Cardiac septum (tissue), 1 donor: ENCODE measurements around the gene BLM. TPM values are rescaled to one million over a fixed set of nuclear protein-coding genes. Genes with fewer than 3 reads are reported as not detected.

ENCODE experiments used
- DNase-seq: peaks from one replicate; pipeline ENCODE4 v3.0.0-alpha.2; 2020; ENCODE audit warnings: low spot score
- intact Hi-C: fragments of 100-400 bp; cut with DNase I; formaldehyde crosslinking; loops from one replicate; pipeline ENCODE4 v1.14.0; 2022
- total RNA-seq: library from RNA; stranded (reverse); fragmentation: NEBNext Ultra II Directional; extraction: Animal tissue kit (Norgen Biotek cat#: 25700); gene quantifications from one replicate; pipeline ENCODE4 v1.2.1, GENCODE V29; 2021
- donor health status: DM: no; HTN: no; CAD: no.

Gene BLM
- total RNA-seq, 1 donor from 2014 or later: 0.75 TPM

- intact Hi-C loops: no loop called here
- DNase-seq: no peak
These were observed 48.8 kb downstream of the BLM start for GRCh38 chr15:90765966-90766365.

GRCh38 chr15:90769375-90769774, 52.2 kb downstream of the BLM start:
- no peak for DNase-seq
- intact Hi-C loops: no loop called here

- DNase-seq: no peak
- intact Hi-C loops: no loop called here
These were observed 56.3 kb downstream of the BLM start for GRCh38 chr15:90773485-90773884.

DNA sequence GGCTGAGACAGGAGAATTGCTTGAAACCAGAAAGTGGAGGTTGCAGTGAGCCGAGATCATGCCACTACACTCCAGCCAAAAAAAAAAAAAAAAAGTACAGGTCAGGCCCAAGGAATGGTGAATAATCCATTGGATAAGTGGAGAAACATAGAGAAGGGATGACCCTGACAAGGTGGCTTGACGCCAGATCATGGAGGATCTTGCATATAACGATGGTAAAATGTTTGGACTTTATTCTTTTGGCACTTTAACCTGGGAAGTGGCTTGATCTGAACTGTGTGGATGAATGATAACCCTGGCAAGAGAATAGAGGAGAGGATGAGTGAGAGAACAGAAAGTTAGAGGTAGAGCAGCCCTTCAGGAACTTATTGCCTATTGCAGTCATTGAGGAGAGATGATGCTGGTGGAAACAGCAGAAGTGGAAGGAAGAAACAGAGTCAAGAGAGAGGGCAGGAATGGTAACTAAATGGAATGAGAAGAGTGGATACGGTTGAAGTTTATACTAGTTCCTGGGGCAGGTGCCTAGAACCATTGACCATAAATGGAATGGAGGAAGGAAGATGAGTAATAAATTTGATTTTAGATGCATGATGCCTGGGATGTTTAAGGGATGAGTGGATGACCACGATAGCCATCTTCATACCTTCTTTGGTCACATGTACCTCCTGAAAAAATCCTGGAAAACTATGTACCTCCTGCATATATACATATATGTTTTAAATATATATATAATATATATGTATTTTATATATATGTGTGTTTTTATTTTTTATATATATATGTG, 57.8 kb downstream of the BLM start:
- intact Hi-C loops: no loop called here
- no peak for DNase-seq

- DNase-seq: no peak
- intact Hi-C loops: no loop called here
These were observed 63.8 kb downstream of the BLM start for GRCh38 chr15:90780916-90781315.

DNA sequence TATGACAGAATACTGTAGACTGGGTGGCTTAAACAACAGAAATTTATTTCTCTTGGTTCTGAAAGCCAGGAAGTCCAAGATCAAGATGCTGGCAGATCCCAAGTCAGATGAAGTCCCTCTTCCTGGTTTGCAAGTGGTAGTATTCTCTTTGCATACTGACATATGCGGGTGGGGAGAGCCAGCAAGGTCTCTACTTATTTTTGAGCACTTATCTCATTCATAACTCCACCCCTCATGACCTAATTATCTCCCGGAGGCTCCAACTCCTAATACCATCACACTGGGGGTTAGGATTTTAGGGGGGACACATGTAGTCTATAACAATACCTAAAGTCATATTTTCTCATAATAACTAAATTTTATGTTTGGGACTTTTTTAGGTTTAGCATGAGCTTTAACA, 65.3 kb downstream of the BLM start:
- intact Hi-C loops: no loop called here
- DNase-seq: no peak

DNA sequence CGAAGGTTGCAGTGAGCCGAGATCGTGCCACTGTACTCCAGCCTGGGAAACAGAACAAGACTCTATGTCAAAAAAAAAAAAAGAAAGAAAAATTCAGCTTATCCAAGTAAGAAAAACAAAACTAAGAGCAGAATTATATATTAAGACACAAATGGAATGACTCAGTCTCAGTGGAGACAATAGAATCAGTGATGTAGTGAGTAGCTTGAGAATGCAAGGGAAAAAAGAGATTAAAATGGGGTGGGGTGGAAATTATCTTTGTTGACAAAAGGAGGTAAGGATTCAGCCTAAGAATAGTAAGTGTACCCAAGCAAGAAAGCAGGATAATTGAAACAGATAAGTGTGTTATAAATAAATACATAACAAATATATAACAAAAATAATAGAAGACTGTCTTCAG, 70.7 kb downstream of the BLM start:
- DNase-seq: no peak
- intact Hi-C loops: no loop called here

DNA sequence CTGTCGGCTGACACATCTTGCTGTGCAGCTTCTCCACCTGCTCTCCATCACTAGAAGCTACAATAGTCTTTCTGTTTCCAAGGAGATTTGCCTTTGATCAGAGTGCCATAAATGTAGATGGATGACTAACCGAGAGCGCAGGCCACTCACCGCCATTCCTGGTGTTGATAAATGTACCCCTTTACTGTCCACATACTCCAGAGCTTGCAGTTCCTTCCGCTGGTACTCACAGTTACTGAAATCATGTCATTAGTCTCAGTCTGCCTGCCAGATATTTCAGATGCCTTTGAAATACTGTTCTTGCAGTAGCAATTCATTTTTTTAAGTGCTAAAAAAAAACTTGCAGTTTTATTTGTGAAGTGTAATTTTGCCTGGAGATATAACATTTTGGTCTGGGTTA, 72.3 kb downstream of the BLM start:
- intact Hi-C loops: no loop called here
- DNase-seq: no peak

DNA sequence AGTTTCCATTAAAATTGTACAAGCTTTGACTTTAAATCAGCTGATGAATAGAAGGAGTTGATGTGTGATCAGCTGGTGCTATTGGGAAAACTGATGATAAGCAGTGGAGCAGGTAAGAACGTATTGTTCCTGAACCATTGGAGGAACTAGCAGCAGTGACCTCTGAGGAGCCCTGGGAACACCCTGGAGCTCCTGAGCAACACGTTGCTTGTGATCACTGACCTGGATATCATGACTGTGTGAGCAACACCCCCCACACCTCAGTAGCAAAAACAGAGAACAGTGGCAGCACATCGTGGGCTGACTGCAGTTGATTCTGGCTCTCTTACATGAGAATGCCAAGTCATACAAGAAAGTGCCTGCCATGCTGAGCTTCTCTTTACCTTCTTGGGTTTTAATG, 72.9 kb downstream of the BLM start:
- DNase-seq: no peak
- intact Hi-C loops: no loop called here

- intact Hi-C loops: no loop called here
- DNase-seq: no peak
These were observed 73.4 kb downstream of the BLM start for GRCh38 chr15:90790561-90790960.

GRCh38 chr15:90794538-90794937, 77.4 kb downstream of the BLM start:
- intact Hi-C loops: no loop called here

GRCh38 chr15:90799639-90800170, 82.6 kb downstream of the BLM start:
- intact Hi-C loops: no loop called here
- DNase-seq: no peak

More at GRCh38 chr15:90794538-90794937, 77.4 kb downstream of the BLM start:
- DNase-seq: no peak

GRCh38 chr15:90801803-90802202, 84.7 kb downstream of the BLM start:
- no peak for DNase-seq
- intact Hi-C loops: no loop called here

GRCh38 chr15:90807074-90807785, 90.1 kb downstream of the BLM start:
- intact Hi-C loops: no loop called here
- no peak for DNase-seq

DNA sequence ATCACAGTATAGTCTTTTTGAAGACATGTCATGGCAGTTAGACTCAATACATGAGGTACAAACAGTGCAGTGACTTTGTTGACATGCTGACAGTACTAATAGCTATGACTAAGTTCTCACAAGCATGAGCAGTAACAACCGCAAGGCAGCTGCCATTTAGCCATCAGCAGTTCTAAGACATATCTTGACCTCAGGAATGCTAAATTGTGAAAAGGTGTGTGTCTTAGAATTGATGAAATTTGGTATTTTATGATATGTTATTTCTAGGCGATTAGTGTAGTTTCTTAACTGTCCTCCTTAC, 90.6 kb downstream of the BLM start:
- DNase-seq: no peak
- intact Hi-C loops: no loop called here

DNA sequence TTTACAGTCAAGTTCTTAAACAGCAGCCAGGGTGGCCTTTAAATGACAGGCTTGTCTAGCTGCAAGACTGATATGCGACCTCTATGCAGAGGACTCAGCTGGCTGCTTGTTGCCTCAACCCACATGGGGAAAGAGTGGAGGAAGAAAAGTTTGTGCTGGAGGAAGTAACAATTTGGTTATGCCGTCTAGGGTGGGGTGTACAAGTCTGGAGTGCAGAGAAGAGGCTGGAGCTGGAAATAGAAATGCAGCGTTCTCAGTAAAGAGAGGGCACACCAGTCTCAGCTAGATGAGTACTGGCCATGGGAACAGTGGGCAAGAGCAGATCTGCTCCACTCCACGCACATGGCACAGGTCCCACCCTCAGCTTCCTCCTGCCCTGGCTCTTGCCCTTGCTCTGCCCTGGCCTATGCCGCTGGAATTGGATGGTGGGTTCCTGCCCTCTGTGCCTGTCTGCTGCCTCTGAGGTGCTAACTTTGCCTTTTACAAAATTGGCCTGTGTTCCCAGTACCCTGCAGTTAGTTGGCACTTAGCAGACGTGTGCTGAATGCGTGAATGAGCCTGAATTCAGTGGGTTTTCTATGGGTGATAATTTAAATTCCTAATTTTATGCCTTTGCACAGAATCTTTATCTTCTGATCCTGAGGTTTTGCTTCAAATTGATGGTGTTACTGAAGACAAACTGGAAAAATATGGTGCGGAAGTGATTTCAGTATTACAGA, 91.5 kb downstream of the BLM start:
- DNase-seq: no peak
- intact Hi-C loops: no loop called here

- intact Hi-C loops: no loop called here
- no peak for DNase-seq
These were observed 92.4 kb downstream of the BLM start for GRCh38 chr15:90809536-90809935.

DNA sequence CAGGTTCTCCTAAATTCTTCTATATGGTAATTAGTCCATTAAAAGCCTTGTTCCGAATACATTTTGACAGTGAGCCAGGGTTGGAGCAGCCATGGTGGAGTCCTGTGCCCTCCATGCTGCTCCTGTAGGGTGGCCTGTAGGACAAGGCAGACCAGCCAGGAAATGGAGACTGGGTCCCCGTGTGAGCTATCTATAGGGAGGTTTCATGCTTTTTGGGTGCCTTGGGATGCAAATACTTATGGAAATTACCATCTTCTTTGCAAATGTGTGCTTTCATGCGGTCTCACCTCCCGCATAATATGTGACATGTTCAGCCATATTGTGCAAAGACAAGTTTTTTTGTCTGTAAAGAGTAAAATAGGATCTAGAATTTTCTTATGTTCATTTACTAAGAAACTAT, 93.2 kb downstream of the BLM start:
- DNase-seq: no peak
- intact Hi-C loops: no loop called here

- intact Hi-C loops: no loop called here
- no peak for DNase-seq
These were observed 95.2 kb downstream of the BLM start for GRCh38 chr15:90812171-90812957.

GRCh38 chr15:90812958-90813265, 95.8 kb downstream of the BLM start:
- DNase-seq: no peak
- intact Hi-C loops: no loop called here
